ENCODE measurements around the gene IL6ST. TPM values are rescaled to one million over a fixed set of nuclear protein-coding genes. Genes with fewer than 3 reads are reported as not detected.

IL6ST gene
- total RNA-seq, 1 donor from 2014 or later = 221 TPM

DNA sequence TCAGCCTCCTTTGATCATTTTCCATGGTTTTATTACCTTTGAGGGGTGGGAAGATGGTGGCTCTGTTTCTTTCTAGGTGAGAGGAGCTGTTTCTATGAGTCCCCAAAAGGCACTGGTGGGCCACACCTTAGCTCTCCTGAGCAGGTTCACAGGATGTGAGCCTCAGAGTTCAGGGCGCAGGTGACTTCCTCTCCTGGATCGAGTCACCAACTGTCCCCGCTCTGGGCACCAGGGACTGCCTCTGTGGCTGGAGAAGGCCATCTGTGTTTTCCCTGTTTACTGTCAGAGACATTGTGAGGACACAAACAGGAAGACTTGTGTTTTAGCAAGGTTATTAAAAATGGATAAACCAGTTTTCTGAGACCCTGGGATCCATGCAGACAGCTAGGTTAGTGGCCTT is 75.1 kb downstream of the IL6ST start:
- no peak for DNase-seq (ENCODE audit: low spot score)
- Mint-ChIP-seq H3K27me3 (ENCODE audit: low read depth) (no peaks in the 10 kb centered on the region), H3K9me3 (ENCODE audit: low read depth) (no peaks in the 10 kb centered on the region), H3K27ac (ENCODE audit: unreplicated experiment) (no peak overlapping the region), H3K4me3 (ENCODE audit: unreplicated experiment) (no peak overlapping the region), H3K36me3 (ENCODE audit: low read depth) (no peaks in the 10 kb centered on the region), H3K4me1 (ENCODE audit: low read depth) (peaks cover 16% of the 10 kb centered on the region)
- TF ChIP-seq, protein P1, sequence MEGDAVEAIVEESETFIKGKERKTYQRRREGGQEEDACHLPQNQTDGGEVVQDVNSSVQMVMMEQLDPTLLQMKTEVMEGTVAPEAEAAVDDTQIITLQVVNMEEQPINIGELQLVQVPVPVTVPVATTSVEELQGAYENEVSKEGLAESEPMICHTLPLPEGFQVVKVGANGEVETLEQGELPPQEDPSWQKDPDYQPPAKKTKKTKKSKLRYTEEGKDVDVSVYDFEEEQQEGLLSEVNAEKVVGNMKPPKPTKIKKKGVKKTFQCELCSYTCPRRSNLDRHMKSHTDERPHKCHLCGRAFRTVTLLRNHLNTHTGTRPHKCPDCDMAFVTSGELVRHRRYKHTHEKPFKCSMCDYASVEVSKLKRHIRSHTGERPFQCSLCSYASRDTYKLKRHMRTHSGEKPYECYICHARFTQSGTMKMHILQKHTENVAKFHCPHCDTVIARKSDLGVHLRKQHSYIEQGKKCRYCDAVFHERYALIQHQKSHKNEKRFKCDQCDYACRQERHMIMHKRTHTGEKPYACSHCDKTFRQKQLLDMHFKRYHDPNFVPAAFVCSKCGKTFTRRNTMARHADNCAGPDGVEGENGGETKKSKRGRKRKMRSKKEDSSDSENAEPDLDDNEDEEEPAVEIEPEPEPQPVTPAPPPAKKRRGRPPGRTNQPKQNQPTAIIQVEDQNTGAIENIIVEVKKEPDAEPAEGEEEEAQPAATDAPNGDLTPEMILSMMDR (IDR thresholded peaks at IDR 0.05) = no peak

DNA sequence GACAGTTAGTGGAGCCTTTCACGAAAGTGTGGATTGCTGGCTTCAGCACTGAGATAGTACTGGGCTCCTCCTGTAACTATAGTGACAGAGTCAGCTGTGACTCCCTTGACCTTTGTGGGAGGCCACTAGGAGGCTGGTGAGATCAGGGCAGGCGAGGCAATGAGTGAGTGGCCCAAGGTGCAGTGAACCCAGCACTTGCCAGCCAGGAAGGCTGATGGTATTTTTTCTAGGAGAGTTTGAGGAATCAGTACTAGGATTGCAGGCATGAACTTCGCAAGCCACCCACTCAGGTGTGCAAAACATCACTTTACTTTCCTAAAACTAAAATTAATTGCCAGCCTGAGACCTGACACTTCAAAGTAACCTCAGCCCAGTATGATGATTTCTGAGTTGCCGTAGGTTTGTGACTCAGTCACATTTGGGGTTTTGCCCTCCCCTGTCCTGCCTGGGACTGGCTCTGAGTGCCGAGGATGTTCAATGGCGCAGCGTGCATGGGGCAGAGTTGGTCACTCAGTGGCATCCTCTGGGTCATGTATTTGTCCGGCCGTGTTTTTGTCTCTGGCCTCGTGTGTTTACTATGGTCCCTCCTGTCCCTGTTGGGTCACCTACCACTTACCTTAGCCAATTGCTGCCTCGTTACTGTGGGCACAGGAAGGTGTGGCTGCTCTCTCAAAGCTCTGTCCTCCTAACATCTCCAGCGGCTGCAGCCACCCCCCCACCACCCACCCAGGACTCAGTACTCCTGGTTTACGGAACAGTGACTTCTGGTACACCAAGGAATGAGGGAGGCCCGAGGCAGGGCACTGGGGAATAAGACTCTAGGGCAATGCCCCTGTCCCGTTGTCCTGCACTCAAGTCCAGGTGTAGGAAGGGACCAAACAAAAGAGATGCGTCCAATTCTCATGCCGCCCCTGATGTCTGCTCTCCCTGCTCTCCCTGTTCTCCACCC is 76.4 kb downstream of the IL6ST start:
- no peaks in the 10 kb centered on the region for H3K36me3 Mint-ChIP-seq (ENCODE audit: low read depth)
- H3K9me3 Mint-ChIP-seq (ENCODE audit: low read depth) = no peaks in the 10 kb centered on the region
- DNase-seq (ENCODE audit: low spot score) = no peak
- H3K4me1 Mint-ChIP-seq (ENCODE audit: low read depth) = peaks cover 18% of the 10 kb centered on the region
- no peaks in the 10 kb centered on the region for H3K27me3 Mint-ChIP-seq (ENCODE audit: low read depth)
- H3K27ac Mint-ChIP-seq (ENCODE audit: unreplicated experiment) = no peak overlapping the region
- TF ChIP-seq, protein P1 (IDR thresholded peaks at IDR 0.05) = no peak
- H3K4me3 Mint-ChIP-seq (ENCODE audit: unreplicated experiment) = no peak overlapping the region

DNA sequence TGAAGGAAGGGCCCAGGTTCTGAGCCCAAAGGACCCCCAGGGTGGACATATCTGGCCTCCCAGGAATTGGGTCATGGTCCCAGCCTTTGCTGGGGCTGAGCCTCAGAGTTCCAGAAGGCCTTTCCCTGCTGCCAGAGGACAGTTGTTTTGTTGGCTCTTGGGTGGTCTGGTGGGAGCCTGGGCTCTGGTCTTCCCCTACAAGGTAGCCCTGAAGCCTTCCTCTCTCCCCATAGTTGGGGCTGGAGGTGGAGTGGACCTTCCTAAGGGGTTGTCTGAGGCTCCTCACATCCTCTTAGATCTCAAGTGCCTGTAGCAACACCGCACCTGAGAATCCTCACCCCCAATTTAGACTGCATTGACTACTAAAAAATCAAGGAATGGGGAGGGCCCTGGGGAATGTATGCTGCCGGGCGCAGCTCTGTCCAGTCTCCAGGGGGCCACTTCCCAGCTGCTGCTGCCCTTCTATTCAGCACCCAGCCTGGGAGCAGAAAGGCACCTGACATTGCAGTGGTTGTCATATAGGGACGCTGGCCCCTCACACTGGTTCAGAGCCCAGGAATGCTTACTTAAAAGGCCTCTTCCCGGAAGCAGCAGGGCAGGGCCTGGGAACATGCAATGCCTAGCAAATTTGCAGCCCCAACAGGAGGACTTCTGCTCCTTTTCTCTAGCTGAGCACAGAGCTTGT is 77.2 kb downstream of the IL6ST start:
- Mint-ChIP-seq H3K27ac (ENCODE audit: unreplicated experiment) (no peak overlapping the region), H3K27me3 (ENCODE audit: low read depth) (no peaks in the 10 kb centered on the region)

DNA sequence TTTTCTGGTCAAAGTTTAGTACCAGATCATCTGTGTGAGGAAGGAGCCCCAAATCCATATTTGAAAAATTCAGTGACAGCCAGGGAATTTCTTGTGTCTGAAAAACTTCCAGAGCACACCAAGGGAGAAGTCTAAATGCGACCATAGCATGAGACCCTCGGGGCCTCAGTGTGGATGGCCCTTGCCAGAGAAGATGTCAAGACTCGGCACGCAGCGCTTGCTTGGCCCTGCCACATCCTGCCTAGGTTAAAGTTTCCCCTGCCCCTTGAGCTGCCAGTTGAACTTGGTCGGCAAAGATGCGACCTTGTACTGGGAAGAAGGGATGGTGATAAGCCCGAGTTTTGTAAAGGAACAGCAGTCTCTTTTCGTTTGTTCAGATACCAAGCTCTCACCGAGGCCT is 77.8 kb downstream of the IL6ST start:
- H3K27ac Mint-ChIP-seq (ENCODE audit: unreplicated experiment) = no peak overlapping the region
- H3K36me3 Mint-ChIP-seq (ENCODE audit: low read depth) = no peaks in the 10 kb centered on the region
- peaks cover 15% of the 10 kb centered on the region for H3K4me1 Mint-ChIP-seq (ENCODE audit: low read depth)
- H3K9me3 Mint-ChIP-seq (ENCODE audit: low read depth) = no peaks in the 10 kb centered on the region
- DNase-seq (ENCODE audit: low spot score) = no peak
- TF ChIP-seq, protein P1 (IDR thresholded peaks at IDR 0.05) = no peak
- no peak overlapping the region for H3K4me3 Mint-ChIP-seq (ENCODE audit: unreplicated experiment)
- no peaks in the 10 kb centered on the region for H3K27me3 Mint-ChIP-seq (ENCODE audit: low read depth)

More for the DNA sequence above, 77.2 kb downstream of the IL6ST start:
- no peak for DNase-seq (ENCODE audit: low spot score)
- TF ChIP-seq, protein P1 (IDR thresholded peaks at IDR 0.05) = no peak
- Mint-ChIP-seq H3K4me1 (ENCODE audit: low read depth) (peaks cover 11% of the 10 kb centered on the region), H3K4me3 (ENCODE audit: unreplicated experiment) (no peak overlapping the region), H3K36me3 (ENCODE audit: low read depth) (no peaks in the 10 kb centered on the region), H3K9me3 (ENCODE audit: low read depth) (no peaks in the 10 kb centered on the region)

DNA sequence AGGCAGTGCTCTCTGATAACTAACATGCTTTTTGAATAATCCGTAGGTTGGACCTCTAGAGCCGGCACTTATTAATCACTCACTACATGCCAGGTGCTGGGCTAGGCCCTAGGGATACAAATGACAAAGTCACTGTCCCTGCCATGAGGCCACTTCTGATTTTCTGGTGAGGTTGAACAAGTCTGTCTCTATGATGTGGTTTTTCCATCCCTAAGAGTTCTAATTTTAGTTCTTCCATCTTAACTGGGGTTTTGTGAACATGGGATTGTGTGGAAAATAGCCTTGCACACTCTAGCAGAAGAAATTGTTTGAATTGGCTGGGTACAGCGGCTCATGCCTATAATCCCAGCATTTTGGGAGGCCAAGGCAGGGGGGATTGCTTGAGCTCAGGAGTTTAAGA is 79.0 kb downstream of the IL6ST start:
- Mint-ChIP-seq H3K4me3 (ENCODE audit: unreplicated experiment) (no peak overlapping the region), H3K4me1 (ENCODE audit: low read depth) (peaks cover 26% of the 10 kb centered on the region), H3K27ac (ENCODE audit: unreplicated experiment) (peak overlapping the region; percentile 51), H3K36me3 (ENCODE audit: low read depth) (no peaks in the 10 kb centered on the region), H3K9me3 (ENCODE audit: low read depth) (no peaks in the 10 kb centered on the region), H3K27me3 (ENCODE audit: low read depth) (no peaks in the 10 kb centered on the region)
- DNase-seq (ENCODE audit: low spot score) = no peak
- TF ChIP-seq, protein P1 (IDR thresholded peaks at IDR 0.05) = no peak

All from chondrocyte (in vitro differentiated cells).